ENCODE results near the gene NFIX. TPM values are rescaled to one million over a fixed set of nuclear protein-coding genes. Genes with fewer than 3 reads are reported as not detected.

Gene NFIX
- total and polyA plus RNA-seq, 7 experiments from 2014 or later = 0.41 to 7.7 (median 5.9) TPM

DNA sequence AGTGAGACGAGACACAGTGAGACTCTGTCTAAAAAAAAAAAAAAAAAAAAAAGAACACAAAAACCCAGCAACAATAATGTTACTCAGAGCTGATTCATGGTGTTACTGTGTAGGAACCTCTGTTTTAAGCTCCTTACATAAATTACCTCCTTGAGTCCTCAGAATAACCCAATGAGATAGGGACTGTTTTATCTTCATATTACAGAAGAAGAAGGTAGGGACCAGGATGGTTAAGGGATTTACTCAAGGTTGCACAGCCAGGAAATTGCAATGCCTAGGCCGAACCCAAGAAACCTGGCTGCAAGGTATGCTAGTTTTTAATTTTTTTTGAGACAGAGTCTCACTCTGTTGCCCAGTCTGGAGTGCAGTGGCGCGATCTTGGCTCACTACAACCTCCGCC, 27.4 kb upstream of the NFIX start:
- Histone ChIP-seq H3K4me3 (ENCODE audit: low read length) (no peak overlapping the region), H3K36me3 (ENCODE audit: control insufficient read depth in 2 of 3, insufficient read depth in 3 of 3, low read length in 3 of 3) (no peaks in the 10 kb centered on the region), H3K27ac (ENCODE audit: low read depth, low read length) (no peak overlapping the region), H3K4me1 (ENCODE audit: control insufficient read depth in 2 of 2, insufficient read depth in 2 of 2, low read length in 2 of 2) (peaks cover 3 to 9% of the 10 kb centered on the region in 2 donors), H3K9me3 (ENCODE audit: control insufficient read depth in 2 of 3, low read length in 3 of 3) (no peaks in the 10 kb centered on the region), H3K27me3 (ENCODE audit: control insufficient read depth in 2 of 2, insufficient read depth in 2 of 2, low read length in 2 of 2) (no peaks in the 10 kb centered on the region)
- DNase-seq (no peak), ATAC-seq (no peak)
- Mint-ChIP-seq H3K4me1 (peaks cover 5 to 11% (median 8%) of the 10 kb centered on the region in 7 donors), H3K27me3 (no peaks in the 10 kb centered on the region), H3K4me3 (no peak overlapping the region), H3K9me3 (no peaks in the 10 kb centered on the region), H3K27ac (no peak overlapping the region), H3K36me3 (no peaks in the 10 kb centered on the region)
- CTCF ChIA-PET = interaction anchor here (0.6 to 1.7 kb wide), 9 partner anchors 9 to 465 kb away, joined by 3 to 9 read pairs (median 3); no protein-coding TSS in a partner anchor
- intact Hi-C loops (cut with micrococcal nuclease) = no loop called here
- POLR2A ChIA-PET = interaction anchor here (0.7 to 1.1 kb wide), 3 partner anchors 11 to 15 kb away, joined by 3 read pairs; no protein-coding TSS in a partner anchor

GRCh38 chr19:12969292-12969988, 25.8 kb upstream of the NFIX start, which contains the start of gene DAND5:
Gene DAND5, plus strand, starts transcription at chr19:12969576. Its CDS starts 85 bp downstream, at chr19:12969661.
- intact Hi-C loops (cut with micrococcal nuclease) = no loop called here
- H3K27ac ChIP-seq (ENCODE audit: low read depth, low read length) = no peak within 1 kb of the TSS
- no peaks in the 10 kb centered on the region for H3K27me3 ChIP-seq (ENCODE audit: control insufficient read depth in 2 of 2, insufficient read depth in 2 of 2, low read length in 2 of 2)
- H3K9me3 ChIP-seq (ENCODE audit: control insufficient read depth in 2 of 3, low read length in 3 of 3) = no peaks in the 10 kb centered on the region
- peaks cover 3 to 9% of the 10 kb centered on the region in 2 donors for H3K4me1 ChIP-seq (ENCODE audit: control insufficient read depth in 2 of 2, insufficient read depth in 2 of 2, low read length in 2 of 2)
- no peak within 1 kb of the TSS for H3K27ac Mint-ChIP-seq
- CTCF ChIA-PET = interaction anchor here (0.6 to 1.5 kb wide), 3 partner anchors 14 to 210 kb away, joined by 3 to 6 read pairs (median 3); no protein-coding TSS in a partner anchor
- H3K9me3 Mint-ChIP-seq = no peaks in the 10 kb centered on the region
- H3K36me3 Mint-ChIP-seq = no peaks in the 10 kb centered on the region
- DNase-seq (no peak), ATAC-seq (no peak)
- peaks cover 5 to 11% (median 8%) of the 10 kb centered on the region in 7 donors for H3K4me1 Mint-ChIP-seq
- no peak within 1 kb of the TSS for H3K4me3 ChIP-seq (ENCODE audit: low read length)
- H3K4me3 Mint-ChIP-seq = no peak within 1 kb of the TSS
- peaks cover 0 to 2% (median 0%) of the 10 kb centered on the region in 5 donors for H3K27me3 Mint-ChIP-seq
- POLR2A ChIA-PET = no interaction called here
- no peaks in the 10 kb centered on the region for H3K36me3 ChIP-seq (ENCODE audit: control insufficient read depth in 2 of 3, insufficient read depth in 3 of 3, low read length in 3 of 3)

DNA sequence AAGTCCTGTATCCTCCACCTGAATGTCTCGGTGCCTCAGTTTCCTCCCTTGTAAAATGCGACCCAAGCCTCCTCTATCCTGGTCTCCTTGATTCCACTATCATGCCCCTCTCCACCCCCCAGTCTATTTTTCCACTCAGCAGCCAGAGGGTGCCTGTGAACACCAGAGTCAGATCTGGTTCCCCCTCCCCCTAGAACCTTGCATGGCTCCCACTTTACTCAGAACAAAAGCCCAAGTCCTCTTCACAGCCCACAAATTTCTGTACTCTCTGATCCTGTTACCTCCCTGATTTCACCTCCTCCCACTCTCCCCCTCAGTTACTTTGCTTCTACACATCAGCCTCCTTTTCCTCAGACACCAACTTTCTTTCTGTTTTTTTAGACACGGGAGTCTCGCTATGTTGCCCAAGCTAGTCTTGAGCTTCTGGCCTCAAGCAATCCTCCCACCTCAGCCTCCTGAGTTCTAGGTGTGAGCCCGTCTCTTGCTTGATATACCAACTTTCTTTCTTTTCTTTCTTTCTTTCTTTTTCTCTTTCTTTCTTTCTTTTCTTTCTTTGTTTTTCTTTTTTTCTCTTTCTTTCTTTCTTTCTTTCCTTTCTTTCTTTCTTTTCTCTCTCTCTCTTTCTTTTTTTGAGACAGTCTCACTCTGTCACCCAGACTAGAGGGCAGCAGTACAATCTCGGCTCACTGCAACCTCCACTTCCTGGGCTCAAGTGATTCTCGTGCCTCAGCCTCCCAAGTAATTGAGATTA, 25.0 kb upstream of the NFIX start:
- H3K4me1 Mint-ChIP-seq = peaks cover 0 to 6% (median 3%) of the 10 kb centered on the region in 7 donors
- POLR2A ChIA-PET = no interaction called here
- Histone ChIP-seq H3K9me3 (ENCODE audit: control insufficient read depth in 2 of 3, low read length in 3 of 3) (no peaks in the 10 kb centered on the region), H3K4me3 (ENCODE audit: low read length) (no peak overlapping the region), H3K36me3 (ENCODE audit: control insufficient read depth in 2 of 3, insufficient read depth in 3 of 3, low read length in 3 of 3) (no peaks in the 10 kb centered on the region), H3K27me3 (ENCODE audit: control insufficient read depth in 2 of 2, insufficient read depth in 2 of 2, low read length in 2 of 2) (no peaks in the 10 kb centered on the region), H3K27ac (ENCODE audit: low read depth, low read length) (no peak overlapping the region), H3K4me1 (ENCODE audit: control insufficient read depth in 2 of 2, insufficient read depth in 2 of 2, low read length in 2 of 2) (peaks cover 0 to 3% of the 10 kb centered on the region in 2 donors)
- no peaks in the 10 kb centered on the region for H3K9me3 Mint-ChIP-seq
- no peak overlapping the region for H3K4me3 Mint-ChIP-seq
- no peaks in the 10 kb centered on the region for H3K36me3 Mint-ChIP-seq
- no peak overlapping the region for H3K27ac Mint-ChIP-seq
- DNase-seq (no peak), ATAC-seq (no peak)
- CTCF ChIA-PET = interaction anchor here (1.5 kb wide), 1 partner anchor 15 kb away, joined by 6 read pairs; no protein-coding TSS in a partner anchor
- peaks cover 0 to 2% (median 0%) of the 10 kb centered on the region in 5 donors for H3K27me3 Mint-ChIP-seq
- intact Hi-C loops (cut with micrococcal nuclease) = no loop called here

- Mint-ChIP-seq H3K9me3 (peaks cover 0 to 2% (median 0%) of the 10 kb centered on the region in 11 donors), H3K36me3 (no peaks in the 10 kb centered on the region), H3K27ac (no peak overlapping the region), H3K4me3 (no peak overlapping the region), H3K27me3 (peaks cover 7 to 16% (median 14%) of the 10 kb centered on the region in 5 donors), H3K4me1 (peaks cover 2 to 7% (median 5%) of the 10 kb centered on the region in 7 donors)
- no peak overlapping the region for H3K27ac ChIP-seq (ENCODE audit: low read depth, low read length)
- no peaks in the 10 kb centered on the region for H3K27me3 ChIP-seq (ENCODE audit: control insufficient read depth in 2 of 2, insufficient read depth in 2 of 2, low read length in 2 of 2)
- ChIA-PET POLR2A (no interaction called here), CTCF (interaction anchor here (0.5 to 0.6 kb wide), 4 partner anchors 74 to 260 kb away, joined by 3 to 7 read pairs (median 4); no protein-coding TSS in a partner anchor)
- no peaks in the 10 kb centered on the region for H3K9me3 ChIP-seq (ENCODE audit: control insufficient read depth in 2 of 3, low read length in 3 of 3)
- intact Hi-C loops (cut with micrococcal nuclease) = no loop called here
- peaks cover 0 to 3% of the 10 kb centered on the region in 2 donors for H3K4me1 ChIP-seq (ENCODE audit: control insufficient read depth in 2 of 2, insufficient read depth in 2 of 2, low read length in 2 of 2)
- no peaks in the 10 kb centered on the region for H3K36me3 ChIP-seq (ENCODE audit: control insufficient read depth in 2 of 3, insufficient read depth in 3 of 3, low read length in 3 of 3)
- no peak for DNase-seq
- H3K4me3 ChIP-seq (ENCODE audit: low read length) = no peak overlapping the region
- no peak for ATAC-seq
Observed at GRCh38 chr19:12973236-12973635, 22.0 kb upstream of the NFIX start.

DNA sequence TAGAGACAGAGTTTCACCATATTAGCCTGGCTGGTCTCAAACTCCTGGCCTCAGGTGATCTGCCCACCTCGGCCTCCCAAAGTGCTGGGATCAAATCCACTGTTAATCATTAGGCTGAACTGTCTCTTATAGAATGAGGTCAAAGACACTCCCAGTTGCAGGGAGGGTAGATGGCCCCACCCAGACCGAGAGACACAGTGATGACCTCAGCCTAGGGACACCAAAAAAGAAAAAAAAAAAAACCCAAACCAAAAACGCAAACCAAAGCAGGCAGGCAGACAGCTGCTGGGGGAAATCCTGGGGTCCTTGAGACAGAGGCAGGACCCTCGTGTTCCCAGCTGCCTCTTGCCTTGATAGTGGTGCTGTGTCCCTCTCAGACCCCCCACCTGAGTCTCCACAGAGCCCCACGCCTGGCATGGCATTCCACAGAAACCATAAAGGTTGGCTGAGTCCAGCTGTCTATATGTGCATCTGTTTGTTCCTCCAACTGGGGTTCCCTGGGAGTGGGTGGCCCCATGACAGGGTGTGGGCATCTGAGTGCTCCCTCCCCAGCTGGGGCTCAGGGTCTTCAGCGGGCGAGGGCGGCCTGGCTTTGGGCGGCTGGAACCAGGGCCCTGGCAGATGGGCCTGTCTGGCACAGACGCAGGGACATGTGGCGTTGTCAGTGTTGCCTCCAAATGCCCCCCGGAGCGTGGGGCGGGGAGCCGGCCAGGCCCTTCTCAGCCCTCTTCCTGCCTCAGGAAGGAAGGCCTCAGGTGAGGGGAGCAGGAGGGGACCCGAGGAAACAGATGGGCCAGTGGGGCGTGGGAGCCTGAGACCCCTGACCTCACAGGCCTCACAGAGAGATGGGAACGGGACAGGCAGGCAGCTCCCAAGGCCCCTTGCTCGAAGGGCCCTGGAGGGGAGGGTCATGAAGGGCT, 20.7 kb upstream of the NFIX start:
- H3K9me3 Mint-ChIP-seq = peaks cover 0 to 2% (median 0%) of the 10 kb centered on the region in 11 donors
- peaks cover 2 to 7% (median 5%) of the 10 kb centered on the region in 7 donors for H3K4me1 Mint-ChIP-seq
- no peak overlapping the region for H3K27ac ChIP-seq (ENCODE audit: low read depth, low read length)
- H3K4me3 Mint-ChIP-seq = no peak overlapping the region
- H3K36me3 Mint-ChIP-seq = no peaks in the 10 kb centered on the region
- ATAC-seq (no peak), DNase-seq (no peak)
- POLR2A ChIA-PET = interaction anchor here (0.9 to 2.0 kb wide), 2 partner anchors 9 to 119 kb away, joined by 3 to 4 read pairs; no protein-coding TSS in a partner anchor
- CTCF ChIA-PET = interaction anchor here (0.5 to 5.9 kb wide), 4 partner anchors 55 to 119 kb away, joined by 3 to 75 read pairs (median 24); no protein-coding TSS in a partner anchor
- H3K4me3 ChIP-seq (ENCODE audit: low read length) = no peak overlapping the region
- no peaks in the 10 kb centered on the region for H3K27me3 ChIP-seq (ENCODE audit: control insufficient read depth in 2 of 2, insufficient read depth in 2 of 2, low read length in 2 of 2)
- H3K27ac Mint-ChIP-seq = no peak overlapping the region
- H3K4me1 ChIP-seq (ENCODE audit: control insufficient read depth in 2 of 2, insufficient read depth in 2 of 2, low read length in 2 of 2) = peaks cover 0 to 3% of the 10 kb centered on the region in 2 donors
- H3K36me3 ChIP-seq (ENCODE audit: control insufficient read depth in 2 of 3, insufficient read depth in 3 of 3, low read length in 3 of 3) = no peaks in the 10 kb centered on the region
- intact Hi-C loops (cut with micrococcal nuclease) = loop anchor here (5.0 kb wide), 2 partner anchors 303 to 613 kb away; no protein-coding TSS in a partner anchor
- peaks cover 7 to 17% (median 16%) of the 10 kb centered on the region in 5 donors for H3K27me3 Mint-ChIP-seq
- H3K9me3 ChIP-seq (ENCODE audit: control insufficient read depth in 2 of 3, low read length in 3 of 3) = no peaks in the 10 kb centered on the region

All from naive thymus-derived CD4-positive, alpha-beta T cell (primary cell).